ENCODE measurements around the gene GINS2. TPM values are rescaled to one million over a fixed set of nuclear protein-coding genes. Genes with fewer than 3 reads are reported as not detected.

Gene GINS2
- total and polyA plus RNA-seq, 2 donors (not counting 1 experiment from before 2014, with no cell fraction given), result 1.8 to 5.5 TPM

DNA sequence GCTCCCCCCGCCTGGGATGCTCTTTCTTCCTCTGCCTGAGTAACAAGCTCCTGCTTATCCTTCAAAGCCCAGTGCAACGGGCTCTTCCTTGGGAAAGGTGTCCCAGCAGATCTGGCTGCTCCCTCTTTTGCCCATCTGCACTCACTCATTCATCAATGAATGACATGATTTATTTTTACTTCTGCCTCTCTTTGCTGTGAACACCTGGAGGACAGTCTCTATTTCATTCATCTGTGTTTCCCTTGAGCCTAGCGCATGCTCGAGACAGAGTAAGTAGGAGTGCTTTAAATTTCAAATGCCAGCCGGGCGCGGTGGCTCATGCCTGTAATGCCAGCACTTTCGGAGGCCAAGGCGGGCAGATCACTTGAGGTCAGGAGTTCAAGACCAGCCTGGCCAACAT, 22.0 kb upstream of the GINS2 start:
- Histone ChIP-seq H3K79me2 (ENCODE audit: control insufficient read depth, insufficient read depth, low read length) (no peaks in the 10 kb centered on the region), H3K9ac (ENCODE audit: insufficient read depth, low read length) (no peak overlapping the region), H3K27ac (ENCODE audit: insufficient read depth, low read length) (no peak overlapping the region), H4K20me1 (ENCODE audit: control insufficient read depth, extremely low read depth, insufficient read depth, low read length) (no peaks in the 10 kb centered on the region), H3K4me1 (ENCODE audit: control insufficient read depth, extremely low read depth, insufficient read depth, low read length) (no peaks in the 10 kb centered on the region), H3K9me3 (ENCODE audit: control insufficient read depth, insufficient read depth, low read depth, low read length) (no peaks in the 10 kb centered on the region), H2AFZ (ENCODE audit: low read length) (no peak overlapping the region), H3K36me3 (ENCODE audit: control insufficient read depth, insufficient read depth, low read length) (peaks cover 2% of the 10 kb centered on the region), H3K4me3 (replicated peaks in 1 of 4; ENCODE audit: control extremely low read depth in 1 of 4, insufficient read depth in 1 of 4, low read depth in 3 of 4, low read length in 4 of 4) (no peak overlapping the region), H3K4me2 (ENCODE audit: extremely low read depth, insufficient read depth, low read length) (no peak overlapping the region), H3K27me3 (ENCODE audit: control insufficient read depth, insufficient read depth, low read length) (no peaks in the 10 kb centered on the region)
- no peak for TF ChIP-seq EZH2 (IDR thresholded peaks at IDR 0.05; ENCODE audit: low read length, missing control alignments)
- TF ChIP-seq, protein P1, sequence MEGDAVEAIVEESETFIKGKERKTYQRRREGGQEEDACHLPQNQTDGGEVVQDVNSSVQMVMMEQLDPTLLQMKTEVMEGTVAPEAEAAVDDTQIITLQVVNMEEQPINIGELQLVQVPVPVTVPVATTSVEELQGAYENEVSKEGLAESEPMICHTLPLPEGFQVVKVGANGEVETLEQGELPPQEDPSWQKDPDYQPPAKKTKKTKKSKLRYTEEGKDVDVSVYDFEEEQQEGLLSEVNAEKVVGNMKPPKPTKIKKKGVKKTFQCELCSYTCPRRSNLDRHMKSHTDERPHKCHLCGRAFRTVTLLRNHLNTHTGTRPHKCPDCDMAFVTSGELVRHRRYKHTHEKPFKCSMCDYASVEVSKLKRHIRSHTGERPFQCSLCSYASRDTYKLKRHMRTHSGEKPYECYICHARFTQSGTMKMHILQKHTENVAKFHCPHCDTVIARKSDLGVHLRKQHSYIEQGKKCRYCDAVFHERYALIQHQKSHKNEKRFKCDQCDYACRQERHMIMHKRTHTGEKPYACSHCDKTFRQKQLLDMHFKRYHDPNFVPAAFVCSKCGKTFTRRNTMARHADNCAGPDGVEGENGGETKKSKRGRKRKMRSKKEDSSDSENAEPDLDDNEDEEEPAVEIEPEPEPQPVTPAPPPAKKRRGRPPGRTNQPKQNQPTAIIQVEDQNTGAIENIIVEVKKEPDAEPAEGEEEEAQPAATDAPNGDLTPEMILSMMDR (conservative IDR thresholded peaks at IDR 0.05 in 1 of 2, IDR thresholded peaks at IDR 0.05 in 1 of 2; ENCODE audit: low read depth in 1 of 2, low read length in 2 of 2), result no peak
- no peak for DNase-seq (ENCODE audit: low read depth in 2 of 2)

DNA sequence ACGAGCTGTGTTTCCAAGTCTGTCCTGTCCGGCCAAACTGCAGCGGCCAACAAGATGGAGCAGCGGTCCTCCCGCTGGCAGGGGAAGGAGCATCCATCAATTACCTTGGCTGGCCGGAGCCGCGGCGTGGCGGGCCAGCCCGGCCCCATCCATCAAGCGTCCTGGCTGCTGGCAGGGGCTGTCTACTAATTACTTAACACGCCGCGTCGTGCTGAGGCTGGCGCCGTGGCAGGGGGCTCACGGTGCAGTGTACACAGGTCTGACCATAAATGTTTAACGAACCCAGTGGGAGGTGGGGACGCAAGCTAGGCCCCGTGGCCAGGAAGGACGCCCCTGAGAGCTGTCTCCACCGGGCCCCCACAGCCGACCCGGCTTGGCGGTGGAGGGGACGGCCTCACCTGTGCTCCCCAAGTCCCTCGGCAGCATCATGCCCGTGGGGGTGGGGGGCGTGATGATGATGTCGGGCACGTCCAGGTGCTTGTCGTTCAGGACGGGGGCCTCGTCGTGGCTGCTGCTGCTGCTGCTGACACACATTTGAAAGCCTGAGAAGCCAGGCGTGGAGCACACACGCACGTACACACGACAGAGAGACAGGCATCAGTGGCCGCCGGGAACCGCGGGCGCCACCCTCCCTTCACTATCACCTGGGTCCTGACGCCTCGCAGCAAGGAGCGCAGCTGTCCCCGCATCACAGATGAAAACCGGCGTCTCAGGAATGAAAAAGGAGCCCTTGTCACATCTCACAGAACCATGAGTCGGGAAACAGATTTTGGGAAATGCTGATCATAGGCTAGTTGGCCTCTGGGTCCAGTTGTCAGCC, 21.2 kb upstream of the GINS2 start:
- Histone ChIP-seq H3K9ac (ENCODE audit: insufficient read depth, low read length) (no peak overlapping the region), H3K27me3 (ENCODE audit: control insufficient read depth, insufficient read depth, low read length) (no peaks in the 10 kb centered on the region), H3K27ac (ENCODE audit: insufficient read depth, low read length) (no peak overlapping the region), H3K4me1 (ENCODE audit: control insufficient read depth, extremely low read depth, insufficient read depth, low read length) (no peaks in the 10 kb centered on the region), H2AFZ (ENCODE audit: low read length) (no peak overlapping the region), H3K4me3 (replicated peaks in 1 of 4; ENCODE audit: control extremely low read depth in 1 of 4, insufficient read depth in 1 of 4, low read depth in 3 of 4, low read length in 4 of 4) (no peak overlapping the region), H4K20me1 (ENCODE audit: control insufficient read depth, extremely low read depth, insufficient read depth, low read length) (no peaks in the 10 kb centered on the region), H3K9me3 (ENCODE audit: control insufficient read depth, insufficient read depth, low read depth, low read length) (no peaks in the 10 kb centered on the region), H3K36me3 (ENCODE audit: control insufficient read depth, insufficient read depth, low read length) (peaks cover 2% of the 10 kb centered on the region), H3K79me2 (ENCODE audit: control insufficient read depth, insufficient read depth, low read length) (no peaks in the 10 kb centered on the region), H3K4me2 (ENCODE audit: extremely low read depth, insufficient read depth, low read length) (no peak overlapping the region)
- TF ChIP-seq, protein P1 (conservative IDR thresholded peaks at IDR 0.05 in 1 of 2, IDR thresholded peaks at IDR 0.05 in 1 of 2; ENCODE audit: low read depth in 1 of 2, low read length in 2 of 2), result no peak
- no peak for TF ChIP-seq EZH2 (IDR thresholded peaks at IDR 0.05; ENCODE audit: low read length, missing control alignments)
- no peak for DNase-seq (ENCODE audit: low read depth in 2 of 2)

- H4K20me1 ChIP-seq (ENCODE audit: control insufficient read depth, extremely low read depth, insufficient read depth, low read length), result no peaks in the 10 kb centered on the region
- no peak overlapping the region for H3K27ac ChIP-seq (ENCODE audit: insufficient read depth, low read length)
- H3K36me3 ChIP-seq (ENCODE audit: control insufficient read depth, insufficient read depth, low read length), result peaks cover 2% of the 10 kb centered on the region
- TF ChIP-seq, protein P1 (conservative IDR thresholded peaks at IDR 0.05 in 1 of 2, IDR thresholded peaks at IDR 0.05 in 1 of 2; ENCODE audit: low read depth in 1 of 2, low read length in 2 of 2), result no peak
- no peak for TF ChIP-seq EZH2 (IDR thresholded peaks at IDR 0.05; ENCODE audit: low read length, missing control alignments)
- H3K4me3 ChIP-seq (replicated peaks in 1 of 4; ENCODE audit: control extremely low read depth in 1 of 4, insufficient read depth in 1 of 4, low read depth in 3 of 4, low read length in 4 of 4), result no peak overlapping the region
- no peaks in the 10 kb centered on the region for H3K79me2 ChIP-seq (ENCODE audit: control insufficient read depth, insufficient read depth, low read length)
- H3K4me1 ChIP-seq (ENCODE audit: control insufficient read depth, extremely low read depth, insufficient read depth, low read length), result no peaks in the 10 kb centered on the region
- H3K27me3 ChIP-seq (ENCODE audit: control insufficient read depth, insufficient read depth, low read length), result no peaks in the 10 kb centered on the region
- H3K9ac ChIP-seq (ENCODE audit: insufficient read depth, low read length), result no peak overlapping the region
- H3K9me3 ChIP-seq (ENCODE audit: control insufficient read depth, insufficient read depth, low read depth, low read length), result no peaks in the 10 kb centered on the region
- H3K4me2 ChIP-seq (ENCODE audit: extremely low read depth, insufficient read depth, low read length), result no peak overlapping the region
- no peak overlapping the region for H2AFZ ChIP-seq (ENCODE audit: low read length)
- DNase-seq (ENCODE audit: low read depth in 2 of 2), result no peak
Observed at GRCh38 chr16:85708338-85708737, 19.6 kb upstream of the GINS2 start.

Measured in fibroblast of lung (primary cell).